ENCODE data around the gene LCE3B. TPM values are rescaled to one million over a fixed set of nuclear protein-coding genes. Genes with fewer than 3 reads are reported as not detected.

Gene LCE3B
- not detected for total RNA-seq

GRCh38 chr1:152613511-152613910, at the start of gene LCE3B:
Gene LCE3B, plus strand, starts transcription at chr1:152613811. Its CDS starts 0 bp downstream, at chr1:152613811.

GRCh38 chr1:152566681-152567080, 46.9 kb upstream of the LCE3B start, which contains the start of gene LCE3E:
Gene LCE3E, minus strand, starts transcription at chr1:152566780. Its CDS starts 572 bp downstream, at chr1:152566208.

GRCh38 chr1:152580433-152580832, 33.2 kb upstream of the LCE3B start, which contains the start of gene LCE3D:
Gene LCE3D, minus strand, starts transcription at chr1:152580516. Its CDS starts 580 bp downstream, at chr1:152579936.

GRCh38 chr1:152599934-152600333, 13.7 kb upstream of the LCE3B start, which contains the start of gene LCE3C:
Gene LCE3C, plus strand, starts transcription at chr1:152600234. Its CDS starts 498 bp downstream, at chr1:152600732.

GRCh38 chr1:152622803-152623202, 9.2 kb downstream of the LCE3B start, which contains the start of gene LCE3A:
Gene LCE3A, minus strand, starts transcription at chr1:152623103. Its CDS starts 0 bp downstream, at chr1:152623103.

GRCh38 chr1:152663098-152663497, 49.5 kb downstream of the LCE3B start, which contains the start of gene LCE2D:
Gene LCE2D, plus strand, starts transcription at chr1:152663380. Its CDS starts 726 bp downstream, at chr1:152664106.

Small RNA genes within 50 kb of the gene (small RNA-seq; reads per million reads assigned to genes)
- not detected for gene LCE3A (ENCODE audit: low replicate concordance)
- not detected for gene LCE3B (ENCODE audit: low replicate concordance)

Other genes starting within 250 kb of the LCE3B start
- not detected for gene CRNN, start 199.5 kb upstream of the LCE3B start, total RNA-seq
- gene LCE5A, start 103.0 kb upstream of the LCE3B start, total RNA-seq = not detected
- not detected for gene CRCT1, start 99.3 kb upstream of the LCE3B start, total RNA-seq
- not detected for gene LCE3E, start 47.0 kb upstream of the LCE3B start, total RNA-seq
- not detected for gene LCE3D, start 33.3 kb upstream of the LCE3B start, total RNA-seq
- not detected for gene LCE3C, start 13.6 kb upstream of the LCE3B start, total RNA-seq
- gene LCE3A, start 9.3 kb downstream of the LCE3B start, total RNA-seq = not detected
- not detected for gene LCE2D, start 49.6 kb downstream of the LCE3B start, total RNA-seq
- not detected for gene LCE2C, start 61.5 kb downstream of the LCE3B start, total RNA-seq
- not detected for gene LCE2B, start 72.3 kb downstream of the LCE3B start, total RNA-seq
- gene LCE2A, start 84.5 kb downstream of the LCE3B start, total RNA-seq = not detected
- not detected for gene LCE4A, start 94.3 kb downstream of the LCE3B start, total RNA-seq
- gene KPRP, start 144.2 kb downstream of the LCE3B start, total RNA-seq = not detected
- not detected for gene LCE1F, start 161.3 kb downstream of the LCE3B start, total RNA-seq
- gene LCE1E, start 172.4 kb downstream of the LCE3B start, total RNA-seq = not detected
- not detected for gene LCE1D, start 182.9 kb downstream of the LCE3B start, total RNA-seq
- gene LCE1C, start 192.8 kb downstream of the LCE3B start, total RNA-seq = not detected
- gene LCE1B, start 198.2 kb downstream of the LCE3B start, total RNA-seq = not detected
- gene LCE1A, start 213.7 kb downstream of the LCE3B start, total RNA-seq = not detected
- gene LCE6A, start 229.0 kb downstream of the LCE3B start, total RNA-seq = not detected
- gene LCE7A, start 246.2 kb downstream of the LCE3B start, total RNA-seq = not detected